Activated naive CD4-positive, alpha-beta T cell treated with anti-CD3 and anti-CD28 coated beads for 36 hours (primary cell): Measurements from ENCODE around the gene SRGAP3. TPM values are rescaled to one million over a fixed set of nuclear protein-coding genes. Genes with fewer than 3 reads are reported as not detected.
"Not testable (repeated sequence)": the region's sequence is repeated elsewhere in the genome, so short reads cannot be mapped to it uniquely, and the experiment has no call there.

Source experiments
- CTCF ChIA-PET: fragments of 350-600 bp; sonication (Branson Sonifier 250); formaldehyde crosslinking; loops from one replicate; lab custom pipeline; 2021; ENCODE audit warnings: antibody characterized with exemption; lab: Charles Lee
- DNase-seq: peaks from one replicate; pipeline ENCODE4 v3.0.0-alpha.2; 2020
- H3K27ac Mint-ChIP-seq: one replicate; pipeline ENCODE4 v1.8.0; 2021; ENCODE audit warnings: mild to moderate bottlenecking, mixed read lengths
- H3K27me3 Mint-ChIP-seq: one replicate; pipeline ENCODE4 v1.8.0; 2021; ENCODE audit warnings: low read depth, mixed read lengths
- H3K36me3 Mint-ChIP-seq: one replicate; pipeline ENCODE4 v1.8.0; 2021; ENCODE audit warnings: low read depth, mixed read lengths
- H3K4me1 Mint-ChIP-seq: one replicate; pipeline ENCODE4 v1.8.0; 2021; ENCODE audit warnings: low read depth, mixed read lengths
- H3K4me3 Mint-ChIP-seq: one replicate; pipeline ENCODE4 v1.8.0; 2021; ENCODE audit warnings: mild to moderate bottlenecking, moderate library complexity, mixed read lengths
- H3K9me3 Mint-ChIP-seq: one replicate; pipeline ENCODE4 v1.8.0; 2021; ENCODE audit warnings: mixed read lengths
- intact Hi-C: fragments of 100-400 bp; cut with micrococcal nuclease; formaldehyde crosslinking; loops from one replicate; pipeline ENCODE4 v1.15.1; 2023
- total RNA-seq, 2 experiments: library from RNA; stranded (reverse); gene quantifications; one replicate each; pipeline ENCODE4 v1.2.3, GENCODE V29; 2021

The SRGAP3 gene
- total RNA-seq, 2 experiments from 2014 or later, result 2.4 to 2.5 TPM

GRCh38 chr3:9091486-9092235 is 157.8 kb downstream of the SRGAP3 start:
- intact Hi-C loops, result no loop called here
- Mint-ChIP-seq H3K4me1 (no peaks in the 10 kb centered on the region), H3K4me3 (no peak overlapping the region), H3K9me3 (no peaks in the 10 kb centered on the region), H3K27ac (no peak overlapping the region), H3K27me3 (no peaks in the 10 kb centered on the region), H3K36me3 (no peaks in the 10 kb centered on the region)
- no peak for DNase-seq
- CTCF ChIA-PET, result no interaction called here

- Mint-ChIP-seq H3K27ac (no peak overlapping the region), H3K27me3 (no peaks in the 10 kb centered on the region), H3K9me3 (no peaks in the 10 kb centered on the region), H3K4me3 (no peak overlapping the region), H3K36me3 (no peaks in the 10 kb centered on the region), H3K4me1 (no peaks in the 10 kb centered on the region)
- CTCF ChIA-PET, result no interaction called here
- no peak for DNase-seq
- intact Hi-C loops, result no loop called here
These were observed 160.7 kb downstream of the SRGAP3 start for GRCh38 chr3:9088441-9089353.

- no peaks in the 10 kb centered on the region for H3K4me1 Mint-ChIP-seq
- intact Hi-C loops, result no loop called here
- no peak for DNase-seq
- CTCF ChIA-PET, result no interaction called here
- no peak overlapping the region for H3K4me3 Mint-ChIP-seq
- no peaks in the 10 kb centered on the region for H3K27me3 Mint-ChIP-seq
- H3K36me3 Mint-ChIP-seq, result no peaks in the 10 kb centered on the region
- H3K27ac Mint-ChIP-seq, result no peak overlapping the region
- no peaks in the 10 kb centered on the region for H3K9me3 Mint-ChIP-seq
These were observed 161.5 kb downstream of the SRGAP3 start for GRCh38 chr3:9087831-9088413.

GRCh38 chr3:9085428-9085827 is 164.0 kb downstream of the SRGAP3 start:
- H3K4me3 Mint-ChIP-seq, DNase-seq, H3K4me1 Mint-ChIP-seq, H3K9me3 Mint-ChIP-seq, intact Hi-C loops, H3K27ac Mint-ChIP-seq, H3K27me3 Mint-ChIP-seq, H3K36me3 Mint-ChIP-seq: not testable (repeated sequence)
- CTCF ChIA-PET, result interaction anchor here (0.7 kb wide), 2 partner anchors 59 to 91 kb away, joined by 3 read pairs; no protein-coding TSS in a partner anchor

- Mint-ChIP-seq H3K27ac (no peak overlapping the region), H3K4me1 (peaks cover 8% of the 10 kb centered on the region), H3K36me3 (no peaks in the 10 kb centered on the region), H3K27me3 (no peaks in the 10 kb centered on the region), H3K9me3 (no peaks in the 10 kb centered on the region), H3K4me3 (no peak overlapping the region)
- intact Hi-C loops, result loop anchor here (5.0 kb wide), 2 partner anchors 86 to 221 kb away; no protein-coding TSS in a partner anchor
- CTCF ChIA-PET, result interaction anchor here (0.6 to 1.7 kb wide), 4 partner anchors 9 to 221 kb away, joined by 3 to 5 read pairs (median 4); partner anchors contain the start of gene SRGAP3
- no peak for DNase-seq
These were observed 168.1 kb downstream of the SRGAP3 start for GRCh38 chr3:9081184-9081818.

- DNase-seq, result peak; percentile 15
- no peaks in the 10 kb centered on the region for H3K36me3 Mint-ChIP-seq
- H3K27ac Mint-ChIP-seq, result no peak overlapping the region
- H3K9me3 Mint-ChIP-seq, result no peaks in the 10 kb centered on the region
- intact Hi-C loops, result loop anchor here (5.0 kb wide), 2 partner anchors 87 to 222 kb away; no protein-coding TSS in a partner anchor
- CTCF ChIA-PET, result interaction anchor here (1.7 kb wide), 1 partner anchor 222 kb away, joined by 5 read pairs; no protein-coding TSS in a partner anchor
- H3K4me1 Mint-ChIP-seq, result peaks cover 8% of the 10 kb centered on the region
- H3K27me3 Mint-ChIP-seq, result no peaks in the 10 kb centered on the region
- no peak overlapping the region for H3K4me3 Mint-ChIP-seq
These were observed 169.3 kb downstream of the SRGAP3 start for GRCh38 chr3:9080163-9080562.

- Mint-ChIP-seq H3K27me3 (no peaks in the 10 kb centered on the region), H3K27ac (no peak overlapping the region), H3K4me1 (peaks cover 8% of the 10 kb centered on the region), H3K4me3 (no peak overlapping the region), H3K36me3 (no peaks in the 10 kb centered on the region), H3K9me3 (no peaks in the 10 kb centered on the region)
- intact Hi-C loops, result loop anchor here (5.0 kb wide), 2 partner anchors 88 to 223 kb away; no protein-coding TSS in a partner anchor
- CTCF ChIA-PET, result no interaction called here
- DNase-seq, result no peak
These were observed 169.8 kb downstream of the SRGAP3 start for GRCh38 chr3:9079676-9080075.

GRCh38 chr3:9078561-9079240 is 170.7 kb downstream of the SRGAP3 start:
- H3K4me1 Mint-ChIP-seq, result peaks cover 8% of the 10 kb centered on the region
- H3K36me3 Mint-ChIP-seq, result no peaks in the 10 kb centered on the region
- intact Hi-C loops, result no loop called here
- no peak overlapping the region for H3K27ac Mint-ChIP-seq
- H3K27me3 Mint-ChIP-seq, result no peaks in the 10 kb centered on the region
- CTCF ChIA-PET, result no interaction called here
- no peaks in the 10 kb centered on the region for H3K9me3 Mint-ChIP-seq
- no peak overlapping the region for H3K4me3 Mint-ChIP-seq
- peak; percentile 17 for DNase-seq

GRCh38 chr3:9077029-9077428 is 172.4 kb downstream of the SRGAP3 start:
- CTCF ChIA-PET, result interaction anchor here (1.1 kb wide), 1 partner anchor 88 kb away, joined by 3 read pairs; no protein-coding TSS in a partner anchor
- no peak overlapping the region for H3K4me3 Mint-ChIP-seq

GRCh38 chr3:9075762-9076161 is 173.7 kb downstream of the SRGAP3 start:
- intact Hi-C loops, result no loop called here
- CTCF ChIA-PET, result interaction anchor here (0.6 to 1.1 kb wide), 2 partner anchors 87 to 181 kb away, joined by 3 read pairs; no protein-coding TSS in a partner anchor
- H3K4me3 Mint-ChIP-seq, result no peak overlapping the region
- H3K27me3 Mint-ChIP-seq, result no peaks in the 10 kb centered on the region
- H3K36me3 Mint-ChIP-seq, result no peaks in the 10 kb centered on the region
- DNase-seq, result no peak
- peaks cover 8% of the 10 kb centered on the region for H3K4me1 Mint-ChIP-seq
- no peak overlapping the region for H3K27ac Mint-ChIP-seq
- no peaks in the 10 kb centered on the region for H3K9me3 Mint-ChIP-seq

More at GRCh38 chr3:9077029-9077428, 172.4 kb downstream of the SRGAP3 start:
- intact Hi-C loops, result no loop called here
- Mint-ChIP-seq H3K27ac (no peak overlapping the region), H3K4me1 (peaks cover 8% of the 10 kb centered on the region), H3K9me3 (no peaks in the 10 kb centered on the region), H3K27me3 (no peaks in the 10 kb centered on the region), H3K36me3 (no peaks in the 10 kb centered on the region)
- no peak for DNase-seq

GRCh38 chr3:9074079-9074478 is 175.4 kb downstream of the SRGAP3 start:
- Mint-ChIP-seq H3K4me3 (no peak overlapping the region), H3K27ac (no peak overlapping the region), H3K4me1 (peaks cover 3% of the 10 kb centered on the region), H3K27me3 (no peaks in the 10 kb centered on the region), H3K36me3 (no peaks in the 10 kb centered on the region), H3K9me3 (no peaks in the 10 kb centered on the region)
- intact Hi-C loops, result no loop called here
- DNase-seq, result no peak
- CTCF ChIA-PET, result no interaction called here
